ENCODE measurements around the gene MAJIN. TPM values are rescaled to one million over a fixed set of nuclear protein-coding genes. Genes with fewer than 3 reads are reported as not detected.
A peak's percentile ranks its signal among the peaks of the same experiment; 100 is the strongest.

The MAJIN gene
- total RNA-seq, 1 donor = not detected

GRCh38 chr11:64910451-64911093 lies 61.3 kb downstream of the MAJIN start:
- Histone ChIP-seq H3K4me1 (ENCODE audit: insufficient read depth, low read length) (no peaks in the 10 kb centered on the region), H3K4me3 (ENCODE audit: insufficient read depth, low read length) (no peak overlapping the region), H3K4me2 (ENCODE audit: insufficient read depth, low read length) (no peak overlapping the region), H3K9me3 (ENCODE audit: low read depth, low read length) (no peaks in the 10 kb centered on the region), H4K20me1 (ENCODE audit: insufficient read depth, low read length) (no peaks in the 10 kb centered on the region), H3K27ac (ENCODE audit: low read depth, low read length) (no peak overlapping the region), H3K79me2 (ENCODE audit: insufficient read depth, low read length) (peaks cover 8% of the 10 kb centered on the region), H2AFZ (ENCODE audit: low read length) (no peak overlapping the region), H3K27me3 (ENCODE audit: insufficient read depth, low read length) (no peaks in the 10 kb centered on the region), H3K36me3 (ENCODE audit: insufficient read depth, low read length) (peaks cover 33% of the 10 kb centered on the region)
- DNase-seq (ENCODE audit: insufficient read length, low spot score, missing footprints) = no peak
- TF ChIP-seq, protein P1, sequence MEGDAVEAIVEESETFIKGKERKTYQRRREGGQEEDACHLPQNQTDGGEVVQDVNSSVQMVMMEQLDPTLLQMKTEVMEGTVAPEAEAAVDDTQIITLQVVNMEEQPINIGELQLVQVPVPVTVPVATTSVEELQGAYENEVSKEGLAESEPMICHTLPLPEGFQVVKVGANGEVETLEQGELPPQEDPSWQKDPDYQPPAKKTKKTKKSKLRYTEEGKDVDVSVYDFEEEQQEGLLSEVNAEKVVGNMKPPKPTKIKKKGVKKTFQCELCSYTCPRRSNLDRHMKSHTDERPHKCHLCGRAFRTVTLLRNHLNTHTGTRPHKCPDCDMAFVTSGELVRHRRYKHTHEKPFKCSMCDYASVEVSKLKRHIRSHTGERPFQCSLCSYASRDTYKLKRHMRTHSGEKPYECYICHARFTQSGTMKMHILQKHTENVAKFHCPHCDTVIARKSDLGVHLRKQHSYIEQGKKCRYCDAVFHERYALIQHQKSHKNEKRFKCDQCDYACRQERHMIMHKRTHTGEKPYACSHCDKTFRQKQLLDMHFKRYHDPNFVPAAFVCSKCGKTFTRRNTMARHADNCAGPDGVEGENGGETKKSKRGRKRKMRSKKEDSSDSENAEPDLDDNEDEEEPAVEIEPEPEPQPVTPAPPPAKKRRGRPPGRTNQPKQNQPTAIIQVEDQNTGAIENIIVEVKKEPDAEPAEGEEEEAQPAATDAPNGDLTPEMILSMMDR (IDR thresholded peaks at IDR 0.05; ENCODE audit: extremely low read depth, low read depth, low read length) = no peak

DNA sequence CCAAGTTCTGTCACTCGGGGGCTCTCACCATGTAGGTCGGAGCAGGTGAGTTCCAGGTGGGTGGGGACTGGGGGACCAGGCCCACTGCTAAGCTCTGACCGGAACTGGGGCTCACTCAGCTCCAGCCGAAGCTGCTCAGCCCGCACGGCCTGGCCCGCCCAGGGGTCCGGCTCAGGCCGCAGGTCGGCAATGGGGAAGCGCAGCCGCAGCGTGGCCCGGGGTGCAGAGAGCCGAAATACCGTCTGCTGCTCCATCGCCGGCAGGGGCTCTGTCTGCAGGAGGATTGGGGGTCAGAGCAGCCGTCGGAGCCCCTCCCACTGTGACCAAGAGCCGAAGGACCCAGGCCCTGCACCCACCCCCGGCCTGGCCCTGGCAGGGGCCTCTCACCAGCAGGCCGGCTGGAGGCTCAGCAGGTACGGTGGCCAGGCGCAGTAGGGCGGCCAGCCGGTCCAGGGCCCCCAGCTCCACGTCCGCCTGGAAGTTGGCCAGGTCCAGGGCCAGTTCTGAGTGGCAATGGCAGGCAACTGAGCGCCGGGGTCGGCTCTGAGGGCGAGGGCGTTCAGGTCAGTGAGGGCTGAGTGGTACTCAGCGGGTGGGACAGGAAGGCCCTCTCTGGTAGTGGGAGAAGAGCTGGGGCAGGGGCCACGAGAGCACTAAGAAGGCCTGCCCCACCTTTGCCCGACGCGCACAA lies 62.1 kb downstream of the MAJIN start:
- Histone ChIP-seq H4K20me1 (ENCODE audit: insufficient read depth, low read length) (no peaks in the 10 kb centered on the region), H3K4me3 (ENCODE audit: insufficient read depth, low read length) (no peak overlapping the region), H3K79me2 (ENCODE audit: insufficient read depth, low read length) (peaks cover under 1% of the 10 kb centered on the region), H2AFZ (ENCODE audit: low read length) (no peak overlapping the region), H3K27ac (ENCODE audit: low read depth, low read length) (no peak overlapping the region), H3K27me3 (ENCODE audit: insufficient read depth, low read length) (no peaks in the 10 kb centered on the region), H3K9me3 (ENCODE audit: low read depth, low read length) (no peaks in the 10 kb centered on the region), H3K4me1 (ENCODE audit: insufficient read depth, low read length) (no peaks in the 10 kb centered on the region), H3K4me2 (ENCODE audit: insufficient read depth, low read length) (no peak overlapping the region), H3K36me3 (ENCODE audit: insufficient read depth, low read length) (peaks cover 38% of the 10 kb centered on the region)
- DNase-seq (ENCODE audit: insufficient read length, low spot score, missing footprints) = no peak
- TF ChIP-seq, protein P1 (IDR thresholded peaks at IDR 0.05; ENCODE audit: extremely low read depth, low read depth, low read length) = no peak

- no peak overlapping the region for H2AFZ ChIP-seq (ENCODE audit: low read length)
- no peak overlapping the region for H3K4me2 ChIP-seq (ENCODE audit: insufficient read depth, low read length)
- H3K4me3 ChIP-seq (ENCODE audit: insufficient read depth, low read length) = no peak overlapping the region
- no peaks in the 10 kb centered on the region for H3K27me3 ChIP-seq (ENCODE audit: insufficient read depth, low read length)
- DNase-seq (ENCODE audit: insufficient read length, low spot score, missing footprints) = no peak
- H3K9me3 ChIP-seq (ENCODE audit: low read depth, low read length) = no peaks in the 10 kb centered on the region
- H3K79me2 ChIP-seq (ENCODE audit: insufficient read depth, low read length) = no peaks in the 10 kb centered on the region
- H3K36me3 ChIP-seq (ENCODE audit: insufficient read depth, low read length) = peaks cover 38% of the 10 kb centered on the region
- no peaks in the 10 kb centered on the region for H4K20me1 ChIP-seq (ENCODE audit: insufficient read depth, low read length)
- H3K27ac ChIP-seq (ENCODE audit: low read depth, low read length) = no peak overlapping the region
- no peaks in the 10 kb centered on the region for H3K4me1 ChIP-seq (ENCODE audit: insufficient read depth, low read length)
- TF ChIP-seq, protein P1 (IDR thresholded peaks at IDR 0.05; ENCODE audit: extremely low read depth, low read depth, low read length) = no peak
Measured at GRCh38 chr11:64908766-64909165, 63.1 kb downstream of the MAJIN start.

DNA sequence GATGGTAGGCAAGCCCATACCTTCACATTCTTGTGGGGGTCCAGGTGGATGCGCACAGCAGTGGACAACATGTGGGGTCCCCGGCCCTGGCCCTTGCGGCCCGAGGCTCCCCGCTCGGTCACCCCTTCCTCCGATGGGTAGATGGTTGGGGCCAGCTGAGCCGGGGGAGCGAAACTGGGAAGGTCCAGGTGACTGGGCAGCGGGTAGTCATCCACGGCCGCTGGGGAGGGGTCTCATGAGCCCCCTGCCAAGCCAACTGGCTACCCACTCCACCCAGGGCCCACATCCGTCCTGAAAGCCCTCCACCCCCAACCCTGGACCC lies 65.6 kb downstream of the MAJIN start:
- Histone ChIP-seq H2AFZ (ENCODE audit: low read length) (no peak overlapping the region), H3K9me3 (ENCODE audit: low read depth, low read length) (no peaks in the 10 kb centered on the region), H3K4me1 (ENCODE audit: insufficient read depth, low read length) (no peaks in the 10 kb centered on the region), H3K4me3 (ENCODE audit: insufficient read depth, low read length) (no peak overlapping the region), H3K4me2 (ENCODE audit: insufficient read depth, low read length) (no peak overlapping the region), H3K79me2 (ENCODE audit: insufficient read depth, low read length) (no peaks in the 10 kb centered on the region), H3K36me3 (ENCODE audit: insufficient read depth, low read length) (peaks cover 37% of the 10 kb centered on the region), H3K27ac (ENCODE audit: low read depth, low read length) (no peak overlapping the region), H3K27me3 (ENCODE audit: insufficient read depth, low read length) (no peaks in the 10 kb centered on the region), H4K20me1 (ENCODE audit: insufficient read depth, low read length) (no peaks in the 10 kb centered on the region)
- TF ChIP-seq, protein P1 (IDR thresholded peaks at IDR 0.05; ENCODE audit: extremely low read depth, low read depth, low read length) = no peak
- DNase-seq (ENCODE audit: insufficient read length, low spot score, missing footprints) = peak; percentile 81

Data from osteoblast (primary cell).